ENCODE measurements around the gene ZNF518A.

DNA sequence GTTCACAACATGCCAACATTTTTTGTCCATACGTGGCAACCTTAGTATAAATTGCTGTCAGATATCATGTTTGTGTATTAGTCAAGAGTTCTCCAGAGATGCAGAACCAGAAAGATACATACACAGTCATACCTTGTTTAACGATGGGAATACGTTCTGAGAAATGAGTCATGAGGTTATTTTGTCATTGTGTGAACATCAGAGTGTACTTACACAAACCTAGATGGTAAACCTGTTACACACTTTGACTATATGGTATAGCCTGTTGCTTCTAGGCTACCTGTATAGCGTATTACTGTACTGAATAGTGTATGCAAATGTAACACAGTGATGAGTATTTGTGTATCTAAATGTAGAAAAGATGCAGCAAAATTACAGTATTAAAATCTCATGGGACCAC lies 22.3 kb downstream of the ZNF518A start:
- no peak for TF ChIP-seq EZH2 (IDR thresholded peaks at IDR 0.05)
- no peak for TF ChIP-seq POLR2AphosphoS5 (IDR thresholded peaks at IDR 0.05; ENCODE audit: borderline replicate concordance, low read depth, low read length)
- TF ChIP-seq FOXP2 (optimal IDR thresholded peaks at IDR 0.05; ENCODE audit: control extremely low read depth, extremely low read length, insufficient read depth): no peak

Data from SK-N-MC (cell line).